Prostate gland (tissue), 2 donors: ENCODE results near the gene XXYLT1. TPM values are rescaled to one million over a fixed set of nuclear protein-coding genes. Genes with fewer than 3 reads are reported as not detected.
A peak's percentile ranks its signal among the peaks of the same experiment; 100 is the strongest.

ENCODE experiments used
- DNase-seq: peaks from one replicate; pipeline ENCODE4 v3.0.0-alpha.2; 2019; ENCODE audit warnings: low spot score
- H3K27ac ChIP-seq, 2 donors: fragments of 200-600 bp; sonication (generic); 2 replicates each; pipeline ENCODE4 v1.5.1; 2017 to 2019
- H3K27me3 ChIP-seq: fragments of 200-600 bp; sonication (generic); replicated peaks from 2 replicates; pipeline ENCODE4 v1.5.1; 2019; ENCODE audit not compliant: insufficient read depth
- H3K36me3 ChIP-seq, 2 donors: fragments of 200-600 bp; sonication (generic); 1 replicate in 1 of 2; 2 replicates in 1 of 2; pipeline versions ENCODE4 v1.5.1 to v1.8.1; 2017 to 2019
- H3K4me1 ChIP-seq: fragments of 200-600 bp; sonication (generic); replicated peaks from 2 replicates; pipeline ENCODE4 v1.5.1; 2019
- H3K4me3 ChIP-seq, 2 donors: fragments of 200-600 bp; sonication (generic); 2 replicates each; pipeline ENCODE4 v1.5.1; 2017 to 2019
- H3K9me3 ChIP-seq: fragments of 200-600 bp; sonication (generic); 2 replicates; pipeline ENCODE4 v1.5.1; 2017
- CTCF ChIP-seq, 4 experiments: fragments of 200-600 bp in 2 of 4; fragments of 450-650 bp in 2 of 4; sonication (generic) in 2 of 4; IDR thresholded peaks; 1 replicate in 3 of 4; 2 replicates in 1 of 4; pipeline ENCODE4 v1.5.1; 2016 to 2019; ENCODE audit warnings: antibody characterized with exemption in 4 of 4, mild to moderate bottlenecking in 2 of 4, moderate library complexity in 2 of 4
- POLR2A ChIP-seq: fragments of 450-650 bp; IDR thresholded peaks from one replicate; pipeline ENCODE4 v1.6.1; 2016; ENCODE audit warnings: antibody characterized with exemption, mild to moderate bottlenecking
- POLR2AphosphoS5 ChIP-seq: sonication (generic); formaldehyde crosslinking; IDR thresholded peaks from one replicate; pipeline ENCODE4 v1.6.1; 2017; ENCODE audit warnings: antibody characterized with exemption
- whole genome bisulfite sequencing: methylation state at CpG from one replicate; pipeline ENCODE4 v1.1.5; 2018; 5-methylcytosine and 5-hydroxymethylcytosine counted together
- intact Hi-C: fragments of 100-400 bp; cut with DNase I; formaldehyde crosslinking; loops from one replicate; pipeline ENCODE4 v1.14.2; 2022
- total RNA-seq, 2 donors: library from RNA; depleted of rRNA; stranded (reverse); fragments of >200 nt; gene quantifications; one replicate each; pipeline ENCODE4 v1.1.0, GENCODE V29; 2016

The XXYLT1 gene
- total RNA-seq, 2 donors from 2014 or later, result 14.9 to 22.7 TPM

- intact Hi-C loops, result no loop called here
Observed at GRCh38 chr3:195263925-195264600, 6.9 kb downstream of the XXYLT1 start.

GRCh38 chr3:195263193-195263924, 7.6 kb downstream of the XXYLT1 start:
- no peak overlapping the region for H3K27ac ChIP-seq
- H3K9me3 ChIP-seq, result no peaks in the 10 kb centered on the region
- intact Hi-C loops, result no loop called here
- 64% methylated on average over 11 of the region's 11 CpGs for WGBS
- no peak for DNase-seq
- H3K36me3 ChIP-seq, result no peaks in the 10 kb centered on the region
- no peak overlapping the region for H3K4me3 ChIP-seq
- peaks cover 11% of the 10 kb centered on the region for H3K4me1 ChIP-seq
- no peaks in the 10 kb centered on the region for H3K27me3 ChIP-seq
- no peak for TF ChIP-seq CTCF (IDR thresholded peaks at IDR 0.05)

More at GRCh38 chr3:195263925-195264600, 6.9 kb downstream of the XXYLT1 start:
- no peaks in the 10 kb centered on the region for H3K9me3 ChIP-seq
- no peak overlapping the region for H3K27ac ChIP-seq
- H3K4me3 ChIP-seq, result no peak overlapping the region
- H3K4me1 ChIP-seq, result peaks cover 6% of the 10 kb centered on the region
- H3K27me3 ChIP-seq, result no peaks in the 10 kb centered on the region
- TF ChIP-seq POLR2AphosphoS5 (peak; percentile 3), CTCF (IDR thresholded peaks at IDR 0.05) (no peak)
- WGBS, result 40% methylated on average over 10 of the region's 10 CpGs
- H3K36me3 ChIP-seq, result no peaks in the 10 kb centered on the region
- no peak for DNase-seq

GRCh38 chr3:195261925-195262324, 9.0 kb downstream of the XXYLT1 start:
- 93% methylated on average over 2 of the region's 2 CpGs for WGBS
- no peaks in the 10 kb centered on the region for H3K36me3 ChIP-seq
- H3K27me3 ChIP-seq, result no peaks in the 10 kb centered on the region
- H3K4me1 ChIP-seq, result peaks cover 11% of the 10 kb centered on the region
- no peak overlapping the region for H3K4me3 ChIP-seq
- intact Hi-C loops, result loop anchor here (2.0 kb wide), 1 partner anchor 579 kb away; no protein-coding TSS in a partner anchor
- no peak overlapping the region for H3K27ac ChIP-seq
- DNase-seq, result no peak
- H3K9me3 ChIP-seq, result no peaks in the 10 kb centered on the region
- no peak for TF ChIP-seq POLR2A
- TF ChIP-seq CTCF (IDR thresholded peaks at IDR 0.05), result no peak
- no peak for TF ChIP-seq POLR2AphosphoS5

- intact Hi-C loops, result loop anchor here (2.0 kb wide), 1 partner anchor 578 kb away; no protein-coding TSS in a partner anchor
- TF ChIP-seq CTCF (IDR thresholded peaks at IDR 0.05) (no peak), POLR2A (no peak), POLR2AphosphoS5 (no peak)
- no peak for DNase-seq
- H3K36me3 ChIP-seq, result no peaks in the 10 kb centered on the region
- H3K27ac ChIP-seq, result peak overlapping the region; percentile 93 to 94
- 1% methylated on average over 21 of the region's 41 CpGs for WGBS
- H3K4me1 ChIP-seq, result peaks cover 11% of the 10 kb centered on the region
- H3K27me3 ChIP-seq, result no peaks in the 10 kb centered on the region
- no peaks in the 10 kb centered on the region for H3K9me3 ChIP-seq
- peak overlapping the region; percentile 53 to 60 for H3K4me3 ChIP-seq
Observed at GRCh38 chr3:195260280-195260905, 10.6 kb downstream of the XXYLT1 start.
